Lung (tissue), 12 donors: ENCODE data around the gene TTC27. TPM values are rescaled to one million over a fixed set of nuclear protein-coding genes. Genes with fewer than 3 reads are reported as not detected.
A peak's percentile ranks its signal among the peaks of the same experiment; 100 is the strongest.
"Not testable (repeated sequence)": the region's sequence is repeated elsewhere in the genome, so short reads cannot be mapped to it uniquely, and the experiment has no call there.

ENCODE experiments used
- ATAC-seq: fragments of 200-7000 bp; cut with Tn5 transposase; one replicate; pipeline ENCODE4 v1.9.1; 2020; ENCODE audit warnings: moderate number of reproducible peaks; ENCODE audit not compliant: insufficient read depth, low FRiP score
- DNase-seq, 3 donors: peaks; one replicate each; pipeline ENCODE4 v3.0.0-alpha.2; 2013 to 2017
- H3K27ac ChIP-seq, 2 donors: one replicate each; pipeline ENCODE4 v1.5.1; 2013; ENCODE audit warnings: mild to moderate bottlenecking in 2 of 2, moderate library complexity in 2 of 2, control low read depth in 1 of 2, inconsistent platforms in 1 of 2, low read depth in 1 of 2, low read length in 1 of 2
- H3K27me3 ChIP-seq, 3 donors: one replicate each; pipeline ENCODE4 v1.5.1; 2013; ENCODE audit warnings: low read length in 2 of 3; ENCODE audit not compliant: control insufficient read depth in 3 of 3, insufficient read depth in 3 of 3
- H3K36me3 ChIP-seq, 4 donors: one replicate each; pipeline ENCODE4 v1.5.1; 2013; ENCODE audit warnings: low read length in 4 of 4, mild to moderate bottlenecking in 1 of 4, moderate library complexity in 1 of 4; ENCODE audit not compliant: control insufficient read depth in 4 of 4, insufficient read depth in 4 of 4
- H3K4me1 ChIP-seq, 5 donors: one replicate each; pipeline ENCODE4 v1.5.1; 2013; ENCODE audit warnings: low read length in 5 of 5, mild to moderate bottlenecking in 2 of 5, moderate library complexity in 1 of 5; ENCODE audit not compliant: control insufficient read depth in 5 of 5, insufficient read depth in 5 of 5
- H3K4me3 ChIP-seq: one replicate; pipeline ENCODE4 v1.5.1; 2013; ENCODE audit warnings: mild to moderate bottlenecking, control low read depth, moderate library complexity
- H3K9ac ChIP-seq, 2 donors: one replicate each; pipeline ENCODE4 v1.5.1; 2013; ENCODE audit warnings: low read length in 2 of 2, control low read depth in 1 of 2; ENCODE audit not compliant: insufficient read depth in 1 of 2
- H3K9me3 ChIP-seq, 4 donors: one replicate each; pipeline ENCODE4 v1.5.1; 2013; ENCODE audit warnings: low read length in 3 of 4, mild to moderate bottlenecking in 1 of 4, moderate library complexity in 1 of 4; ENCODE audit not compliant: control insufficient read depth in 4 of 4, insufficient read depth in 3 of 4
- CTCF ChIP-seq: IDR thresholded peaks from 2 replicates; pipeline ENCODE4 v1.5.1; 2012; ENCODE audit warnings: mild to moderate bottlenecking; ENCODE audit errors: control extremely low read depth, extremely low read depth
- WGBS, 2 donors: extraction: QIAGEN DNeasy Blood & Tissue Kit; methylation state at CpG; one replicate each; pipeline ENCODE4 v1.1.7; 2013; 5-methylcytosine and 5-hydroxymethylcytosine counted together
- polyA plus RNA-seq, 2 donors: library from polyadenylated mRNA; stranded (reverse); fragments of 200-250 nt; gene quantifications; one replicate each; pipeline ENCODE4 v1.2.1, GENCODE V29; 2013
- total RNA-seq, 2 donors: library from RNA; depleted of rRNA in 1 of 2; stranded (reverse); fragments of >200 nt in 1 of 2; gene quantifications; one replicate each; pipeline ENCODE4 v1.2.1, GENCODE V29; 2014 to 2021
- donor health status: control.
- donor health status: control.
- donor health status: Bipolar disorder and iron deficiency.
- donor health status: healthy.
- donor health status: DM: yes; HTN: yes; CAD: no.

The TTC27 gene
- total and polyA plus RNA-seq, 4 donors, result 5.2 to 17.4 (median 12.3) TPM

GRCh38 chr2:32626639-32627221 lies 1.1 kb upstream of the TTC27 start:
- no peak for TF ChIP-seq CTCF
- Histone ChIP-seq H3K4me1 (peaks cover 0 to 15% (median 7%) of the 10 kb centered on the region in 5 donors), H3K9ac (no peak overlapping the region), H3K36me3 (peaks cover 0 to 13% (median 6%) of the 10 kb centered on the region in 4 donors), H3K27me3 (no peaks in the 10 kb centered on the region), H3K4me3 (no peak overlapping the region), H3K9me3 (no peaks in the 10 kb centered on the region), H3K27ac (no peak overlapping the region)
- WGBS, 2 donors, result 65 to 68% methylated on average over 13 of the region's 13 CpGs
- DNase-seq (no peak), ATAC-seq (no peak)

- 0 to 1% methylated on average over 16 of the region's 16 CpGs for WGBS, 2 donors
- no peak for TF ChIP-seq CTCF
- peak overlapping the region in 1 of 2 donors; percentile 36 for H3K9ac ChIP-seq
- peak overlapping the region; percentile 8 to 47 for H3K27ac ChIP-seq
- H3K4me1 ChIP-seq, result peaks cover 0 to 11% (median 7%) of the 10 kb centered on the region in 5 donors
- H3K4me3 ChIP-seq, result peak overlapping the region; percentile 24
- peak in 2 of 3 donors; percentile 49 to 58 for DNase-seq
- peaks cover 0 to 12% (median 6%) of the 10 kb centered on the region in 4 donors for H3K36me3 ChIP-seq
- no peaks in the 10 kb centered on the region for H3K27me3 ChIP-seq
- peak; percentile 41 for ATAC-seq
- H3K9me3 ChIP-seq, result no peaks in the 10 kb centered on the region
Measured at GRCh38 chr2:32627441-32627813, 423 bp upstream of the TTC27 start.

GRCh38 chr2:32632089-32632488 lies 4.2 kb downstream of the TTC27 start:
- Histone ChIP-seq H3K9me3 (no peaks in the 10 kb centered on the region), H3K27ac (no peak overlapping the region), H3K4me3 (no peak overlapping the region), H3K9ac (no peak overlapping the region), H3K27me3 (no peaks in the 10 kb centered on the region), H3K36me3 (peaks cover 9 to 25% (median 15%) of the 10 kb centered on the region in 4 donors), H3K4me1 (peaks cover 0 to 10% (median 7%) of the 10 kb centered on the region in 5 donors)
- 93 to 94% methylated on average over 5 of the region's 5 CpGs for WGBS, 2 donors
- ATAC-seq (no peak), DNase-seq (no peak)
- no peak for TF ChIP-seq CTCF

GRCh38 chr2:32633040-32633439 lies 5.2 kb downstream of the TTC27 start:
- Histone ChIP-seq H3K9me3 (no peaks in the 10 kb centered on the region), H3K27ac (no peak overlapping the region), H3K9ac (no peak overlapping the region), H3K36me3 (peaks cover 9 to 30% (median 20%) of the 10 kb centered on the region in 4 donors), H3K4me1 (peaks cover 0 to 9% (median 4%) of the 10 kb centered on the region in 5 donors), H3K4me3 (no peak overlapping the region), H3K27me3 (no peaks in the 10 kb centered on the region)
- WGBS, 2 donors, result 91 to 94% methylated on average over 3 of the region's 3 CpGs
- DNase-seq (no peak), ATAC-seq (no peak)
- no peak for TF ChIP-seq CTCF

GRCh38 chr2:32638548-32638947 lies 10.7 kb downstream of the TTC27 start:
- H3K27ac ChIP-seq, H3K4me1 ChIP-seq, H3K27me3 ChIP-seq, H3K9me3 ChIP-seq, H3K9ac ChIP-seq, ATAC-seq, H3K4me3 ChIP-seq, DNase-seq: not testable (repeated sequence)
- peaks cover 25 to 43% (median 31%) of the 10 kb centered on the region in 4 donors for H3K36me3 ChIP-seq
- WGBS, 2 donors, result 97 to 98% methylated on average over 5 of the region's 5 CpGs
